Stimulated activated CD4-positive, alpha-beta T cell treated with anti-CD3 and anti-CD28 coated beads, TNF-alpha, amount 100 ng/mL, for 1 hour (primary cell): ENCODE data around the gene FRK.
"Not testable (repeated sequence)": the region's sequence is repeated elsewhere in the genome, so short reads cannot be mapped to it uniquely, and the experiment has no call there.

ENCODE experiments used
- DNase-seq, 3 donors: peaks; one replicate each; pipeline ENCODE4 v3.0.0-alpha.2; 2020; ENCODE audit warnings: low read depth in 3 of 3, low spot score in 1 of 3

Gene FRK

DNA sequence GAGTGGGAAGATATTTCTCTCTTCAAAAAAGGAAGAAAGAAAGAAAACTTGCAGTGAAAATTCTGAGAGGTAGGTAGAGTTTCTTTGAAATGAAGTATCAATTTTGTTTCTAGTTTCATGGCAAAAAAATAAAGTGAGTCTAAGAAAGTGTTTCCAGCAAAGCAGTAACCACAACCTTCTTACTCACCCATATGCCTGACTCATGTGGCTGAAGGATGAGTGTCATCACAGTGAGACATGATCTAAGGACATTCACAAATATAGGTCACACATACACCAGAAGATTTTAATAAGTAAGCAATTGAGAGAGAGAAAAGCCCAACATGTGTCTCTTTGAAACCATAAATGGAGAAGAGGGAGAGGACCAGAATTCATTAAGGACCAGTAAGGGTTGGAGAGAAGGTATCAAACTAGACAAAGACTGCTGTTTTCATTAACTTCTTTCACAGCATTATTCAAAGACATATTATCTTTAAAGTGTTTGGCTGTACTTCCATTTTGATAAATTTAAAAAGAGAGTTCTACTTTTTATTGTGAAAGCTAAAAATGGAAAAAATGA lies 169.5 kb downstream of the FRK start:
- no peak for DNase-seq

- DNase-seq: no peak
These were observed 170.5 kb downstream of the FRK start for GRCh38 chr6:115890238-115890637.

DNA sequence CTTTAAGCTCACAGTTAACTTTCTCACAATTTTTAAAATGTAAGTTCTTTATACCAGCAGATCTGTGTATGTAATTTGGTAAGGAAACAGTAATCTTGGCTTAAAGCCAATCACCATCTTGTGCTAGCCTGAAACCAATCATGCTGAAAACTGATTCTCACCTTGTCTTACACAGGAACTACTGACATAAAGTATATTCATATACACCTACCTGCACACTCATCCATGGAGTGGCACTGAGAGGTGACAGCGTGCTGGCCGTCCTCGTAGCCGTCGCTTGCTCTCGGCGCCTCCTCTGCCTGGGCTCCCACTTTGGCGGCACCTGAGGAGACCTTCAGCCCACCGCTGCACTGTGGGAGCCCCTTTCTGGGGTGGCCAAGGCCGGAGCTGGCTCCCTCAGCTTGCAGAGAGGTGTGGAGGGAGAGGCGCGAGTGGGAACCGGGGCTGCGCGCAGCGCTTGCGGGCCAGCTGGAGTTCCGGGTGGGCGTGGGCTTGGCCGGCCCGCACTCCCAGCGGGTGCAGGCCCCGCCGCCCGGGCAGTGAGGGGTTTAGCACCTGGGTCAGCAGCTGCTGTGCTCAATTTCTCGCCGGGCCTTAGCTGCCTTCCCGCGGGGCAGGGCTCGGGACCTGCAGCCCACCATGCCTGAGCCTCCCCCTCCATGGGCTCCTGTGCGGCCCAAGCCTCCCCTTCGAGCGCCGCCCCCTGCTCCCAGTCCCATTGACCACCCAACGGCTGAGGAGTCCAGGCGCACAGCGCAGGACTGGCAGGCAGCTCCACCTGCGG lies 171.8 kb downstream of the FRK start:
- DNase-seq: not testable (repeated sequence)

DNA sequence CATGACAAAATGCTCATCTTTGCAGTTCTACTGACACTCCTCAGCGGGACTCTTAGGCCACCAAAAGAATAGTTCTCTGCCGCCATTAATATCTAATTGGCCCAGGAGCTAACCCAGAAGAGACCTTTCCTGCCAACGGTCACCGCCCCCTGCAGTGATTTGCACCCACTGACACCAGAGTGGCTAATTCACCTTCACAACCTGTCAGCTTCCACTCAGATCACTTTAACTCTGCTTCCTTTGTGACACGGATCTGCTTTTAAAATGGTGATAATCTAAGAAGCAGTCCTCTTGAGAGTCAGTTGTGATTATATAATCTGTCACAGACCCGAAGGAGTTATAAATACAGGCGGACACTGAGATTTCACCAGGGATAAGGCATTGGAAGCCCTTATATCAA lies 172.8 kb downstream of the FRK start:
- no peak for DNase-seq

- DNase-seq: no peak
These were observed 174.9 kb downstream of the FRK start for GRCh38 chr6:115885636-115886366.

- DNase-seq: no peak
These were observed 177.9 kb downstream of the FRK start for GRCh38 chr6:115882771-115883170.

GRCh38 chr6:115882174-115882573 lies 178.5 kb downstream of the FRK start:
- no peak for DNase-seq
